SU-DHL-6 (cell line): Measurements from ENCODE around the gene HOXA7.

Source experiments
- CTCF ChIP-seq: fragments of 200-600 bp; sonication (generic); IDR thresholded peaks from one replicate; pipeline ENCODE4 v1.5.1; 2017; ENCODE audit warnings: antibody characterized with exemption, mild to moderate bottlenecking, low read length, moderate library complexity; ENCODE audit not compliant: insufficient read depth, poor library complexity, severe bottlenecking
- EZH2phosphoT487 ChIP-seq: fragments of 200-600 bp; sonication (generic), shearing (Covaris generic); conservative IDR thresholded peaks from 2 replicates; pipeline ENCODE4 v1.6.1; 2018; ENCODE audit warnings: mild to moderate bottlenecking, antibody characterized with exemption, low read length, moderate library complexity, mixed read lengths

- no peak for TF ChIP-seq CTCF
- TF ChIP-seq EZH2phosphoT487, result no peak
Observed at GRCh38 chr7:27125986-27126394, 30.5 kb downstream of the HOXA7 start.
